Measurements from ENCODE around the gene TMEM185B. TPM values are rescaled to one million over a fixed set of nuclear protein-coding genes. Genes with fewer than 3 reads are reported as not detected.

TMEM185B gene
- total RNA-seq, 1 donor from 2014 or later = 20.8 TPM

- H3K4me3 ChIP-seq (ENCODE audit: low read depth, low read length) = no peak overlapping the region
- TF ChIP-seq CTCF (IDR thresholded peaks at IDR 0.05; ENCODE audit: insufficient read depth, low read length, severe bottlenecking) = no peak
- peaks cover 3% of the 10 kb centered on the region for H3K36me3 ChIP-seq (ENCODE audit: control insufficient read depth, insufficient read depth, low read length)
- no peaks in the 10 kb centered on the region for H3K27me3 ChIP-seq (ENCODE audit: control insufficient read depth, insufficient read depth, low read length)
- FAIRE-seq (no peak), DNase-seq (ENCODE audit: low read depth) (no peak)
Measured at GRCh38 chr2:120258196-120258595, 35.0 kb upstream of the TMEM185B start.

GRCh38 chr2:120257522-120257921 lies 34.3 kb upstream of the TMEM185B start:
- no peak for DNase-seq (ENCODE audit: low read depth)
- H3K36me3 ChIP-seq (ENCODE audit: control insufficient read depth, insufficient read depth, low read length) = peaks cover 3% of the 10 kb centered on the region
- TF ChIP-seq CTCF (IDR thresholded peaks at IDR 0.05; ENCODE audit: insufficient read depth, low read length, severe bottlenecking) = no peak
- no peaks in the 10 kb centered on the region for H3K27me3 ChIP-seq (ENCODE audit: control insufficient read depth, insufficient read depth, low read length)
- H3K4me3 ChIP-seq (ENCODE audit: low read depth, low read length) = no peak overlapping the region
- FAIRE-seq = no peak

GRCh38 chr2:120256651-120257000 lies 33.4 kb upstream of the TMEM185B start:
- FAIRE-seq (no peak), DNase-seq (ENCODE audit: low read depth) (no peak)
- no peak for TF ChIP-seq CTCF (IDR thresholded peaks at IDR 0.05; ENCODE audit: insufficient read depth, low read length, severe bottlenecking)
- H3K4me3 ChIP-seq (ENCODE audit: low read depth, low read length) = no peak overlapping the region
- peaks cover 3% of the 10 kb centered on the region for H3K36me3 ChIP-seq (ENCODE audit: control insufficient read depth, insufficient read depth, low read length)
- no peaks in the 10 kb centered on the region for H3K27me3 ChIP-seq (ENCODE audit: control insufficient read depth, insufficient read depth, low read length)

GRCh38 chr2:120255986-120256650 lies 32.9 kb upstream of the TMEM185B start:
- H3K36me3 ChIP-seq (ENCODE audit: control insufficient read depth, insufficient read depth, low read length) = peaks cover 3% of the 10 kb centered on the region
- no peaks in the 10 kb centered on the region for H3K27me3 ChIP-seq (ENCODE audit: control insufficient read depth, insufficient read depth, low read length)
- FAIRE-seq = no peak
- H3K4me3 ChIP-seq (ENCODE audit: low read depth, low read length) = no peak overlapping the region
- DNase-seq (ENCODE audit: low read depth) = no peak
- TF ChIP-seq CTCF (IDR thresholded peaks at IDR 0.05; ENCODE audit: insufficient read depth, low read length, severe bottlenecking) = no peak

GRCh38 chr2:120255071-120255470 lies 31.9 kb upstream of the TMEM185B start:
- Histone ChIP-seq H3K27me3 (ENCODE audit: control insufficient read depth, insufficient read depth, low read length) (peaks cover 2% of the 10 kb centered on the region), H3K36me3 (ENCODE audit: control insufficient read depth, insufficient read depth, low read length) (peaks cover 3% of the 10 kb centered on the region), H3K4me3 (ENCODE audit: low read depth, low read length) (no peak overlapping the region)
- TF ChIP-seq CTCF (IDR thresholded peaks at IDR 0.05; ENCODE audit: insufficient read depth, low read length, severe bottlenecking) = no peak
- DNase-seq (ENCODE audit: low read depth) (no peak), FAIRE-seq (no peak)

- TF ChIP-seq CTCF (IDR thresholded peaks at IDR 0.05; ENCODE audit: insufficient read depth, low read length, severe bottlenecking) = no peak
- DNase-seq (ENCODE audit: low read depth) = no peak
- no peak for FAIRE-seq
- no peak overlapping the region for H3K4me3 ChIP-seq (ENCODE audit: low read depth, low read length)
- H3K36me3 ChIP-seq (ENCODE audit: control insufficient read depth, insufficient read depth, low read length) = peaks cover 3% of the 10 kb centered on the region
- peaks cover 2% of the 10 kb centered on the region for H3K27me3 ChIP-seq (ENCODE audit: control insufficient read depth, insufficient read depth, low read length)
Measured at GRCh38 chr2:120254178-120254577, 31.0 kb upstream of the TMEM185B start.
